ENCODE measurements around the gene STON1.
"Not testable (repeated sequence)": the region's sequence is repeated elsewhere in the genome, so short reads cannot be mapped to it uniquely, and the experiment has no call there.

Gene STON1

DNA sequence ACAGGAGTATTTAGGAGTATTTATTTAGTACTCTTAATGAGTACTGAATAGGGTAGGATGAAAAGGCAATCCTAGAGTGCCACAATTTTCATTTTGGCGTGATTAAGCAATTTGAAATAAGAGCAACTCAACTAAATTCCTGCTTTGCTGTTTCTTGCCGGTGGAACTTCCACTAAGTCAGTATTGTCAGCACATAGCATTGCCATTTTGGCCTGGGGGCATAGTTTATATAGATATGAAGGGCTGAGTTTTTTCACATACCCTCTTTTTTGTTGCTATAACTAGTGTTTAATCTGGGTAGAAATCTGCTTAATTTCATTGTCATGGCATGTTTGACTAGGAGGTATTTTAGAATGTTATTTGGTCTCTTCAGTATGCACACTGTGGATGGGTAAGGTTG, 89.6 kb downstream of the STON1 start:
- DNase-seq (ENCODE audit: extremely low read depth, low read depth): no peak
- TF ChIP-seq, protein P1, sequence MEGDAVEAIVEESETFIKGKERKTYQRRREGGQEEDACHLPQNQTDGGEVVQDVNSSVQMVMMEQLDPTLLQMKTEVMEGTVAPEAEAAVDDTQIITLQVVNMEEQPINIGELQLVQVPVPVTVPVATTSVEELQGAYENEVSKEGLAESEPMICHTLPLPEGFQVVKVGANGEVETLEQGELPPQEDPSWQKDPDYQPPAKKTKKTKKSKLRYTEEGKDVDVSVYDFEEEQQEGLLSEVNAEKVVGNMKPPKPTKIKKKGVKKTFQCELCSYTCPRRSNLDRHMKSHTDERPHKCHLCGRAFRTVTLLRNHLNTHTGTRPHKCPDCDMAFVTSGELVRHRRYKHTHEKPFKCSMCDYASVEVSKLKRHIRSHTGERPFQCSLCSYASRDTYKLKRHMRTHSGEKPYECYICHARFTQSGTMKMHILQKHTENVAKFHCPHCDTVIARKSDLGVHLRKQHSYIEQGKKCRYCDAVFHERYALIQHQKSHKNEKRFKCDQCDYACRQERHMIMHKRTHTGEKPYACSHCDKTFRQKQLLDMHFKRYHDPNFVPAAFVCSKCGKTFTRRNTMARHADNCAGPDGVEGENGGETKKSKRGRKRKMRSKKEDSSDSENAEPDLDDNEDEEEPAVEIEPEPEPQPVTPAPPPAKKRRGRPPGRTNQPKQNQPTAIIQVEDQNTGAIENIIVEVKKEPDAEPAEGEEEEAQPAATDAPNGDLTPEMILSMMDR (IDR thresholded peaks at IDR 0.05; ENCODE audit: low read depth, low read length): no peak

DNA sequence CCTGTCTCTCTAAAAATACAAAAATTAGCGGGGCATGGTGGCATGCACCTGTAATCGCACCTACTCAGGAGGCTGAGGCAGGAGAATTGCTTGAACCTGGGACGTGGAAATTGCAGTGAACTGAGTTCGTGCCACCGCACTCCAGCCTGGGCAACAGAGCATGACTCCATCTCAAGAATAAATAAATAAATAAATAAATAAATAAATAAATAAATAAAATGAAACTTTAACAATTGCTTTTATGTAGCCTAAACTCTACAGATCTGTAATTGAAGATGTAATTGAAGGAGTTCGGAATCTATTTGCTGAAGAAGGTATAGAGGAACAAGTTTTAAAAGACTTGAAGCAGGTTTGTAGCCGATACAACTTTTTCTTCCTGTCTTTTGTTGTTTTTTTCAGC, 90.7 kb downstream of the STON1 start:
- TF ChIP-seq, protein P1 (IDR thresholded peaks at IDR 0.05; ENCODE audit: low read depth, low read length): no peak
- DNase-seq (ENCODE audit: extremely low read depth, low read depth): no peak

DNA sequence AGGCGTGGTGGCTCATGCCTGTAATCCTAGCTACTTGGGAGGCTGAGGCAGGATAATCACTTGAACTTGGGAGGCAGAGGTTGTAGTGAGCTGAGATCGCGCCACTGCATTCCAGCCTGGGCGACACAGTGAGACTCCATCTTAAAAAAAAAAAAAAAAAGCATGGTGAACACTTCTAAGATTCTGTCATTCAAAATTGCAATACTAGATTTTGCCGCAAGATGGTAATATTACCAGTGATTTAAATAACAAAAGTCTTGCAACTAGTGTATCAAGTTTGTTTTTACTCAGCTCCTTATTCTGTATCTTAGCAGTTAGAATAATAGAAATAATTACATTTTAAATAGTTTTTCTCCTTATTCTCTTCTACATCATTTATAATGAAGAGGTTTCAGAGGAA, 92.7 kb downstream of the STON1 start:
- DNase-seq (ENCODE audit: extremely low read depth, low read depth): not testable (repeated sequence)

DNA sequence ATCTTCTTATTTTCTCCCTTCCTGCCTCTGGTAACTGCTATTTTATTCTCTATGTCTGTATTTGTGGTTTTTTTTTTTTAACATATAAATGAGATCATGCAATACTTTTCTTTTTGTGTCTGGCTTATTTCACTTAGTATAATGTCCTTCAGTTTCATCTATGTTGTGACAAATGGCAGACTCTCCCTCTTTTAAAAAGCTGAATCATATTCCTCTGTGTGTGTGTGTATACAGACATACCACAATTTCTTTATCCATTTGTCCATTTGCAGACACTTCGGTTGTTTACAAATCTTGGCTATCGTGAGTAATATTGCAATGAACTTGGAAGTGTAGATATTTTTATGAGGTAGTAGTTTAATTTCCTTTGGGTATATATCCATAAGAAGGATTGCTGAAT, 94.7 kb downstream of the STON1 start:
- DNase-seq (ENCODE audit: extremely low read depth, low read depth): no peak
- TF ChIP-seq, protein P1 (IDR thresholded peaks at IDR 0.05; ENCODE audit: low read depth, low read length): no peak

More for the DNA sequence above, 92.7 kb downstream of the STON1 start:
- TF ChIP-seq, protein P1 (IDR thresholded peaks at IDR 0.05; ENCODE audit: low read depth, low read length): peak; percentile 5; the same call in 1 of the 2 replicates

DNA sequence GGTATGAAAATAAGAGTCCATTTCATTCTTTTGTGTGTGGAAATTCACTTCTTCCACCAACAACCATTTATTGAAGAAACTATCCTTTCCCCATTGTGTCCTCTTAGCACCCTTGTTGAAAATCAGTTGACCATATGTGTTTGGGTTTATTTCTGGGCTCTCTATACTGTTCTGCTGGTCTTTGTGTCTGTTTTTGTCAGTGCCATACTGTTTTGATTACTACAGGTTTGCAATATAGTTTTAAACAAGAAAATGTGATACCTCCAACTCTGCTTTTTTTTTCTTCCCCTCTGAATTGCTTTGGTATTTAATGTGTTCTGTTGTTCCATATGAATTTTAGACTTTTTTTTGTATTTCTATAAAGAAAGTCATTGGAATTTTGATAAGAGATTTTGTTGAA, 96.1 kb downstream of the STON1 start:
- TF ChIP-seq, protein P1 (IDR thresholded peaks at IDR 0.05; ENCODE audit: low read depth, low read length): no peak
- no peak for DNase-seq (ENCODE audit: extremely low read depth, low read depth)

DNA sequence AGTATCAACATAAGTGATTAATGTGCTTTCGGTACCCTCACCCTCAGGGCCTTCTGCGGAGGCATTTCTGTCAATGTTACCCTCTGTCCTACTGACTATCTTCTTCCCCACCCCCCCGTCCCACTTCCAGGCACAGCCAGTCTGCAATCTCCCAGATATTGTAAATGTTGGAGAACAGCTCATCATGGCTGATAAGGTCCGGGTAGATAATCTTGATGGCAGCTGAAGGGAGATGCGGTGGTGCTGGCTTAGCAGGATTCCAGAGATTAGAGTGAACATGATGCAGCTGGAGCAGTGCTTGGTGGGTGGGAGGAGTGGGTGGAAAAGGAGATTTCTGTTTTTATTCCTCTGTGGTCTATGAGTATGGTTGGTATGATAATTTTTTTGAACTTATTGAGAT, 103.2 kb downstream of the STON1 start:
- no peak for DNase-seq (ENCODE audit: extremely low read depth, low read depth)
- TF ChIP-seq, protein P1 (IDR thresholded peaks at IDR 0.05; ENCODE audit: low read depth, low read length): no peak

DNA sequence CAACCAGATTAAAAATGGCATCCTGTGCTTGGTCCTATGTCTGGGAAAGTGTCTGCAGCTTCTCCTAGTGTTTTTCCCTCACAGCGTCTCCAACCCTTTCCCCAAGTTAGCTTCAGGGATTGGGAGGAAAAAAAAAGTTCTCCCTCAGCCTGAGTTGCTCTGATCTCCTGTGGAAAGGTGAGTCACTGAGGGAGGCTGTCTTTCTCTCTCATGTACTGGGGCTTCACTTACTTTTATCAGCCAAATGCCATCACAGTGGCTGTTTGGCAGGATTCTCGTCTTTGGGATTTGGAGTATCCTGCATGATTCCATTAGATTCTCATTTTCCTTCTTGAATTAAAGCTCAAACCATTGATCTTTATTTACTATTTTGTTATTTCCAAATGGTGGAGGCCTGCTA, 105.8 kb downstream of the STON1 start:
- TF ChIP-seq, protein P1 (IDR thresholded peaks at IDR 0.05; ENCODE audit: low read depth, low read length): no peak
- no peak for DNase-seq (ENCODE audit: extremely low read depth, low read depth)

Measured in AG09319 (cell line).